Measurements from ENCODE around the gene GMPR2. TPM values are rescaled to one million over a fixed set of nuclear protein-coding genes. Genes with fewer than 3 reads are reported as not detected.
"Not testable (repeated sequence)": the region's sequence is repeated elsewhere in the genome, so short reads cannot be mapped to it uniquely, and the experiment has no call there.

Gene GMPR2
- total RNA-seq, 1 experiment from 2014 or later, result 56.9 TPM

GRCh38 chr14:24243336-24243836, 10.7 kb downstream of the GMPR2 start:
- peaks cover 37% of the 10 kb centered on the region for H3K4me1 ChIP-seq (ENCODE audit: insufficient read depth, low read length)
- CTCF ChIA-PET, result interaction anchor here (0.6 to 2.6 kb wide), 2 partner anchors 54 to 64 kb away, joined by 3 to 55 read pairs; partner anchors contain the start of gene CIDEB
- intact Hi-C loops (cut with micrococcal nuclease), result loop anchor here (1.0 to 2.0 kb wide), 3 partner anchors 27 to 187 kb away; partner anchors contain the start of gene RABGGTA
- no TSS peak for BruUV-seq (replicated peaks)
- peak overlapping the region; percentile 89 for H2AFZ ChIP-seq (ENCODE audit: low read length)
- DNase-seq (peak; percentile 21), ATAC-seq (no peak)
- POLR2A ChIA-PET (ENCODE audit: unreplicated experiment), result no interaction called here
- peak overlapping the region; percentile 88 for H3K9ac ChIP-seq (ENCODE audit: low read length)
- peak overlapping the region; percentile 91 for H3K4me2 ChIP-seq (ENCODE audit: low read length)
- no peaks in the 10 kb centered on the region for H3K27me3 ChIP-seq (ENCODE audit: low read length)
- 0 out of 2 replicates have a peak, but pooled peaks cover 3% of the 10 kb centered on the region for H4K20me1 ChIP-seq (ENCODE audit: low read length)
- H3K4me3 ChIP-seq (ENCODE audit: low read length), result peak overlapping the region; percentile 76
- peak overlapping the region; percentile 92 for H3K27ac ChIP-seq (ENCODE audit: low read length)
- peaks cover 24% of the 10 kb centered on the region; the same call in 1 of the 2 replicates for H3K36me3 ChIP-seq (ENCODE audit: low read depth, low read length)
- no peaks in the 10 kb centered on the region for H3K9me2 ChIP-seq (replicated peaks; ENCODE audit: low read length)
- peaks cover 26% of the 10 kb centered on the region for H3K79me2 ChIP-seq (ENCODE audit: low read length)
- no peak for TF ChIP-seq EZH2 (IDR thresholded peaks at IDR 0.05; ENCODE audit: low read length, unreplicated experiment)
- H3K9me3 ChIP-seq (ENCODE audit: low read length), result no peaks in the 10 kb centered on the region
- H3F3A ChIP-seq (ENCODE audit: low read length, unreplicated experiment), result no peaks in the 10 kb centered on the region

- H3K9ac ChIP-seq (ENCODE audit: low read length); BruUV-seq (replicated peaks); H3K36me3 ChIP-seq (ENCODE audit: low read depth, low read length); H3F3A ChIP-seq (ENCODE audit: low read length, unreplicated experiment); ATAC-seq; DNase-seq; H4K20me1 ChIP-seq (ENCODE audit: low read length); POLR2A ChIA-PET (ENCODE audit: unreplicated experiment); H3K9me2 ChIP-seq (replicated peaks; ENCODE audit: low read length); H3K9me3 ChIP-seq (ENCODE audit: low read length); H3K4me2 ChIP-seq (ENCODE audit: low read length); H3K27me3 ChIP-seq (ENCODE audit: low read length); H2AFZ ChIP-seq (ENCODE audit: low read length); H3K27ac ChIP-seq (ENCODE audit: low read length); H3K4me3 ChIP-seq (ENCODE audit: low read length); intact Hi-C loops (cut with micrococcal nuclease): not testable (repeated sequence)
- peaks cover 17% of the 10 kb centered on the region for H3K79me2 ChIP-seq (ENCODE audit: low read length)
- H3K4me1 ChIP-seq (ENCODE audit: insufficient read depth, low read length), result peaks cover 23% of the 10 kb centered on the region
- CTCF ChIA-PET, result interaction anchor here (0.7 kb wide), 1 partner anchor 77 kb away, joined by 5 read pairs; no protein-coding TSS in a partner anchor
Measured at GRCh38 chr14:24245350-24245749, 12.6 kb downstream of the GMPR2 start.

- intact Hi-C loops (cut with micrococcal nuclease), result no loop called here
Measured at GRCh38 chr14:24246765-24247212, 14.1 kb downstream of the GMPR2 start.

More at GRCh38 chr14:24246765-24247212, 14.1 kb downstream of the GMPR2 start:
- TF ChIP-seq EZH2phosphoT487 (IDR thresholded peaks at IDR 0.05; ENCODE audit: borderline replicate concordance, low read length) (no peak), EZH2 (IDR thresholded peaks at IDR 0.05; ENCODE audit: low read length, unreplicated experiment) (no peak), CTCF (conservative IDR thresholded peaks at IDR 0.05; ENCODE audit: low read depth, low read length) (no peak)
- no peak for ATAC-seq
- H2AFZ ChIP-seq (ENCODE audit: low read length), result no peak overlapping the region
- H3K36me3 ChIP-seq (ENCODE audit: low read depth, low read length), result no peaks in the 10 kb centered on the region; the same call in 1 of the 2 replicates
- no peak overlapping the region for H3K4me2 ChIP-seq (ENCODE audit: low read length)
- no peaks in the 10 kb centered on the region for H3K27me3 ChIP-seq (ENCODE audit: low read length)
- no peak overlapping the region for H3K27ac ChIP-seq (ENCODE audit: low read length)
- no peaks in the 10 kb centered on the region for H3K9me3 ChIP-seq (ENCODE audit: low read length)
- peaks cover 2% of the 10 kb centered on the region; the same call in 1 of the 2 replicates for H3K79me2 ChIP-seq (ENCODE audit: low read length)
- no peak overlapping the region for H3K9ac ChIP-seq (ENCODE audit: low read length)
- CTCF ChIA-PET, result interaction anchor here (0.7 kb wide), 1 partner anchor 47 kb away, joined by 5 read pairs; no protein-coding TSS in a partner anchor
- H3K4me3 ChIP-seq (ENCODE audit: low read length), result no peak overlapping the region
- no peaks in the 10 kb centered on the region for H4K20me1 ChIP-seq (ENCODE audit: low read length)
- no peaks in the 10 kb centered on the region for H3F3A ChIP-seq (ENCODE audit: low read length, unreplicated experiment)
- no peaks in the 10 kb centered on the region for H3K9me2 ChIP-seq (replicated peaks; ENCODE audit: low read length)
- no peak for DNase-seq
- peaks cover 13% of the 10 kb centered on the region for H3K4me1 ChIP-seq (ENCODE audit: insufficient read depth, low read length)
- POLR2A ChIA-PET (ENCODE audit: unreplicated experiment), result no interaction called here
- BruUV-seq (replicated peaks), result no TSS peak
